Activated CD8-positive, alpha-beta memory T cell treated with anti-CD3 and anti-CD28 coated beads, Interleukin-2, amount 50 U/mL, for 48 hours (primary cell): ENCODE measurements around the gene KDELR3.
"Not testable (repeated sequence)": the region's sequence is repeated elsewhere in the genome, so short reads cannot be mapped to it uniquely, and the experiment has no call there.

Experiments
- DNase-seq: peaks from one replicate; pipeline ENCODE4 v3.0.0-alpha.2; 2020

Gene KDELR3

GRCh38 chr22:38456841-38457699 lies 10.8 kb upstream of the KDELR3 start:
- DNase-seq = no peak

- DNase-seq = no peak
These were observed 7.5 kb upstream of the KDELR3 start for GRCh38 chr22:38460426-38460840.

GRCh38 chr22:38461057-38461413 lies 6.9 kb upstream of the KDELR3 start:
- DNase-seq = no peak

- DNase-seq = peak; percentile 83
These were observed 6.3 kb upstream of the KDELR3 start for GRCh38 chr22:38461414-38462081.

GRCh38 chr22:38462960-38463784 lies 4.7 kb upstream of the KDELR3 start:
- no peak for DNase-seq

- DNase-seq = no peak
These were observed 2.8 kb upstream of the KDELR3 start for GRCh38 chr22:38464992-38465672.

- DNase-seq = no peak
These were observed 2.0 kb upstream of the KDELR3 start for GRCh38 chr22:38465673-38466490.

- no peak for DNase-seq
These were observed 425 bp upstream of the KDELR3 start for GRCh38 chr22:38467438-38467903.

- no peak for DNase-seq
These were observed 778 bp downstream of the KDELR3 start for GRCh38 chr22:38468443-38469305.

- no peak for DNase-seq
These were observed 1.4 kb downstream of the KDELR3 start for GRCh38 chr22:38469306-38469781.

GRCh38 chr22:38470179-38470578 lies 2.3 kb downstream of the KDELR3 start:
- DNase-seq = not testable (repeated sequence)

GRCh38 chr22:38471237-38471636 lies 3.3 kb downstream of the KDELR3 start:
- no peak for DNase-seq

- DNase-seq = no peak
These were observed 6.2 kb downstream of the KDELR3 start for GRCh38 chr22:38474003-38474607.

- DNase-seq = no peak
These were observed 9.7 kb downstream of the KDELR3 start for GRCh38 chr22:38477585-38477984.

GRCh38 chr22:38479096-38479837 lies 11.4 kb downstream of the KDELR3 start:
- DNase-seq = no peak

GRCh38 chr22:38481162-38481870 lies 13.4 kb downstream of the KDELR3 start:
- no peak for DNase-seq

GRCh38 chr22:38481871-38482332 lies 14.0 kb downstream of the KDELR3 start:
- DNase-seq = no peak

GRCh38 chr22:38482662-38483308 lies 14.9 kb downstream of the KDELR3 start:
- DNase-seq = no peak
